ENCODE measurements around the gene SYNDIG1.

DNA sequence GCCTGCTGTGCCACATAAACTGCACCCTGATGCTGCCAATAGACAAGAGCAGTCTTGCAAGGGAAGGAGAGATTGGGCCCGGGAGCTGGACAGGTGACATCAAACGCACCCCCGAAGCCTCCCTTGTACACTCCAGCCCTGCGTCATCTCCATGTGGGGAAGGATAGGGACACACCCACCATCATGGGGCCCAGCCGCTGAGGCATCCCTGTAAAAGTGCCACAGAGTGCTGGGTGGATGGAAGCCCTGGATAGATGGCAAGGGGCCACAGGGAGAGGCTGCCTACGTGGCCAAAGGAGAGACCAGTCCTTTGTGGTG, 117.1 kb downstream of the SYNDIG1 start:
- TF ChIP-seq POLR2A (IDR thresholded peaks at IDR 0.05; ENCODE audit: low read length), result no peak
- TF ChIP-seq RFX5 (IDR thresholded peaks at IDR 0.05), result no peak
- TF ChIP-seq, protein P1, sequence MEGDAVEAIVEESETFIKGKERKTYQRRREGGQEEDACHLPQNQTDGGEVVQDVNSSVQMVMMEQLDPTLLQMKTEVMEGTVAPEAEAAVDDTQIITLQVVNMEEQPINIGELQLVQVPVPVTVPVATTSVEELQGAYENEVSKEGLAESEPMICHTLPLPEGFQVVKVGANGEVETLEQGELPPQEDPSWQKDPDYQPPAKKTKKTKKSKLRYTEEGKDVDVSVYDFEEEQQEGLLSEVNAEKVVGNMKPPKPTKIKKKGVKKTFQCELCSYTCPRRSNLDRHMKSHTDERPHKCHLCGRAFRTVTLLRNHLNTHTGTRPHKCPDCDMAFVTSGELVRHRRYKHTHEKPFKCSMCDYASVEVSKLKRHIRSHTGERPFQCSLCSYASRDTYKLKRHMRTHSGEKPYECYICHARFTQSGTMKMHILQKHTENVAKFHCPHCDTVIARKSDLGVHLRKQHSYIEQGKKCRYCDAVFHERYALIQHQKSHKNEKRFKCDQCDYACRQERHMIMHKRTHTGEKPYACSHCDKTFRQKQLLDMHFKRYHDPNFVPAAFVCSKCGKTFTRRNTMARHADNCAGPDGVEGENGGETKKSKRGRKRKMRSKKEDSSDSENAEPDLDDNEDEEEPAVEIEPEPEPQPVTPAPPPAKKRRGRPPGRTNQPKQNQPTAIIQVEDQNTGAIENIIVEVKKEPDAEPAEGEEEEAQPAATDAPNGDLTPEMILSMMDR (IDR thresholded peaks at IDR 0.05), result no peak
- no peak for TF ChIP-seq NFE2L2 (conservative IDR thresholded peaks at IDR 0.05; ENCODE audit: low read length)
- no peak for TF ChIP-seq CHD2 (IDR thresholded peaks at IDR 0.05; ENCODE audit: low read length, partially characterized antibody)
- TF ChIP-seq EP300 (IDR thresholded peaks at IDR 0.05), result no peak
- no peak for TF ChIP-seq NR3C1 (IDR thresholded peaks at IDR 0.05)
- TF ChIP-seq, protein P2, sequence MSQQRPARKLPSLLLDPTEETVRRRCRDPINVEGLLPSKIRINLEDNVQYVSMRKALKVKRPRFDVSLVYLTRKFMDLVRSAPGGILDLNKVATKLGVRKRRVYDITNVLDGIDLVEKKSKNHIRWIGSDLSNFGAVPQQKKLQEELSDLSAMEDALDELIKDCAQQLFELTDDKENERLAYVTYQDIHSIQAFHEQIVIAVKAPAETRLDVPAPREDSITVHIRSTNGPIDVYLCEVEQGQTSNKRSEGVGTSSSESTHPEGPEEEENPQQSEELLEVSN (IDR thresholded peaks at IDR 0.05; ENCODE audit: borderline replicate concordance, low read depth), result no peak
- TF ChIP-seq HDAC2 (IDR thresholded peaks at IDR 0.05), result no peak
- no peak for TF ChIP-seq RAD21 (conservative IDR thresholded peaks at IDR 0.05 in 1 of 2, IDR thresholded peaks at IDR 0.05 in 1 of 2)
- TF ChIP-seq FOXS1 (CRISPR knock-in tag; IDR thresholded peaks at IDR 0.05), result no peak
- no peak for TF ChIP-seq RCOR1 (IDR thresholded peaks at IDR 0.05; ENCODE audit: low read depth, low read length)
